ENCODE data around the gene DOK5. TPM values are rescaled to one million over a fixed set of nuclear protein-coding genes. Genes with fewer than 3 reads are reported as not detected.

The DOK5 gene
- total and polyA plus RNA-seq, 2 experiments from 2014 or later: 5.0 to 6.9 TPM

DNA sequence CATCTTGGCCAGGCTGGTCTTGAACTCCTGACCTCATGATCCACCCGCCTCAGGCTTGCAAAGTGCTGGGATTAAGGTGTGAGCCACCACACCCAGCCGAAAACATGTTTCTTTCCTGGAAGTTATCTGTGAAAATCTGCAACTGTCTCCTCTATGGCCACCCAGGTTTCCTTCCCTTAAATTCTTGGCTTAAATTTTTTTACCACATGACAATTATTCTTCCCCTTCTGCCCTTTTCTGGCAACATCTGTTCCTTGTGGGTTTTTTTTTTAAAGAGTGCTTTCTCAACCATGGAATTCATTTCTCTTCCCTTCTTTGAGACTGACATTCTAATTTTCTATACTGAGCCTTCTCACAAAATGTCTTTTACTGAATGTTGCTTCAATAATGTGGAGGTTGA, 59.6 kb downstream of the DOK5 start:
- Histone ChIP-seq H3K4me2 (no peak overlapping the region), H3K27ac (ENCODE audit: low read depth) (no peak overlapping the region), H3K4me1 (ENCODE audit: insufficient read depth) (0 out of 2 replicates have a peak, but pooled peaks cover 4% of the 10 kb centered on the region), H3K9me2 (ENCODE audit: insufficient read depth) (no peaks in the 10 kb centered on the region), H4K20me1 (replicated peaks; ENCODE audit: insufficient read depth) (no peaks in the 10 kb centered on the region), H3F3A (replicated peaks; ENCODE audit: low read depth) (no peaks in the 10 kb centered on the region), H3K79me2 (replicated peaks; ENCODE audit: insufficient read depth) (no peaks in the 10 kb centered on the region), H2AFZ (no peak overlapping the region), H3K4me3 (no peak overlapping the region), H3K27me3 (ENCODE audit: insufficient read depth) (no peaks in the 10 kb centered on the region), H3K36me3 (ENCODE audit: insufficient read depth) (no peaks in the 10 kb centered on the region)
- Mint-ChIP-seq H3K36me3 (ENCODE audit: low read depth) (peaks cover 17% of the 10 kb centered on the region), H3K4me1 (no peaks in the 10 kb centered on the region), H3K9me3 (peaks cover 22% of the 10 kb centered on the region), H3K27me3 (ENCODE audit: insufficient read depth, low read depth, poor library complexity) (peaks cover 1% of the 10 kb centered on the region), H3K4me3 (no peak overlapping the region), H3K27ac (no peak overlapping the region)
- no peak for DNase-seq (ENCODE audit: low spot score)
- ATAC-seq: no peak
- TF ChIP-seq CREB1 (CRISPR knock-in tag; IDR thresholded peaks at IDR 0.05; ENCODE audit: low read depth) (no peak), EZH2phosphoT487 (IDR thresholded peaks at IDR 0.05; ENCODE audit: unreplicated experiment) (no peak), POLR2AphosphoS5 (IDR thresholded peaks at IDR 0.05; ENCODE audit: low read depth) (no peak), JUNB (IDR thresholded peaks at IDR 0.05; ENCODE audit: unreplicated experiment) (no peak), EZH2 (IDR thresholded peaks at IDR 0.05; ENCODE audit: low read depth, unreplicated experiment) (no peak), NANOG (IDR thresholded peaks at IDR 0.05; ENCODE audit: borderline replicate concordance) (no peak), STAT1 (IDR thresholded peaks at IDR 0.05; ENCODE audit: unreplicated experiment) (no peak), ZNF114 (CRISPR knock-in tag; IDR thresholded peaks at IDR 0.05) (no peak)
- TF ChIP-seq, protein P1, sequence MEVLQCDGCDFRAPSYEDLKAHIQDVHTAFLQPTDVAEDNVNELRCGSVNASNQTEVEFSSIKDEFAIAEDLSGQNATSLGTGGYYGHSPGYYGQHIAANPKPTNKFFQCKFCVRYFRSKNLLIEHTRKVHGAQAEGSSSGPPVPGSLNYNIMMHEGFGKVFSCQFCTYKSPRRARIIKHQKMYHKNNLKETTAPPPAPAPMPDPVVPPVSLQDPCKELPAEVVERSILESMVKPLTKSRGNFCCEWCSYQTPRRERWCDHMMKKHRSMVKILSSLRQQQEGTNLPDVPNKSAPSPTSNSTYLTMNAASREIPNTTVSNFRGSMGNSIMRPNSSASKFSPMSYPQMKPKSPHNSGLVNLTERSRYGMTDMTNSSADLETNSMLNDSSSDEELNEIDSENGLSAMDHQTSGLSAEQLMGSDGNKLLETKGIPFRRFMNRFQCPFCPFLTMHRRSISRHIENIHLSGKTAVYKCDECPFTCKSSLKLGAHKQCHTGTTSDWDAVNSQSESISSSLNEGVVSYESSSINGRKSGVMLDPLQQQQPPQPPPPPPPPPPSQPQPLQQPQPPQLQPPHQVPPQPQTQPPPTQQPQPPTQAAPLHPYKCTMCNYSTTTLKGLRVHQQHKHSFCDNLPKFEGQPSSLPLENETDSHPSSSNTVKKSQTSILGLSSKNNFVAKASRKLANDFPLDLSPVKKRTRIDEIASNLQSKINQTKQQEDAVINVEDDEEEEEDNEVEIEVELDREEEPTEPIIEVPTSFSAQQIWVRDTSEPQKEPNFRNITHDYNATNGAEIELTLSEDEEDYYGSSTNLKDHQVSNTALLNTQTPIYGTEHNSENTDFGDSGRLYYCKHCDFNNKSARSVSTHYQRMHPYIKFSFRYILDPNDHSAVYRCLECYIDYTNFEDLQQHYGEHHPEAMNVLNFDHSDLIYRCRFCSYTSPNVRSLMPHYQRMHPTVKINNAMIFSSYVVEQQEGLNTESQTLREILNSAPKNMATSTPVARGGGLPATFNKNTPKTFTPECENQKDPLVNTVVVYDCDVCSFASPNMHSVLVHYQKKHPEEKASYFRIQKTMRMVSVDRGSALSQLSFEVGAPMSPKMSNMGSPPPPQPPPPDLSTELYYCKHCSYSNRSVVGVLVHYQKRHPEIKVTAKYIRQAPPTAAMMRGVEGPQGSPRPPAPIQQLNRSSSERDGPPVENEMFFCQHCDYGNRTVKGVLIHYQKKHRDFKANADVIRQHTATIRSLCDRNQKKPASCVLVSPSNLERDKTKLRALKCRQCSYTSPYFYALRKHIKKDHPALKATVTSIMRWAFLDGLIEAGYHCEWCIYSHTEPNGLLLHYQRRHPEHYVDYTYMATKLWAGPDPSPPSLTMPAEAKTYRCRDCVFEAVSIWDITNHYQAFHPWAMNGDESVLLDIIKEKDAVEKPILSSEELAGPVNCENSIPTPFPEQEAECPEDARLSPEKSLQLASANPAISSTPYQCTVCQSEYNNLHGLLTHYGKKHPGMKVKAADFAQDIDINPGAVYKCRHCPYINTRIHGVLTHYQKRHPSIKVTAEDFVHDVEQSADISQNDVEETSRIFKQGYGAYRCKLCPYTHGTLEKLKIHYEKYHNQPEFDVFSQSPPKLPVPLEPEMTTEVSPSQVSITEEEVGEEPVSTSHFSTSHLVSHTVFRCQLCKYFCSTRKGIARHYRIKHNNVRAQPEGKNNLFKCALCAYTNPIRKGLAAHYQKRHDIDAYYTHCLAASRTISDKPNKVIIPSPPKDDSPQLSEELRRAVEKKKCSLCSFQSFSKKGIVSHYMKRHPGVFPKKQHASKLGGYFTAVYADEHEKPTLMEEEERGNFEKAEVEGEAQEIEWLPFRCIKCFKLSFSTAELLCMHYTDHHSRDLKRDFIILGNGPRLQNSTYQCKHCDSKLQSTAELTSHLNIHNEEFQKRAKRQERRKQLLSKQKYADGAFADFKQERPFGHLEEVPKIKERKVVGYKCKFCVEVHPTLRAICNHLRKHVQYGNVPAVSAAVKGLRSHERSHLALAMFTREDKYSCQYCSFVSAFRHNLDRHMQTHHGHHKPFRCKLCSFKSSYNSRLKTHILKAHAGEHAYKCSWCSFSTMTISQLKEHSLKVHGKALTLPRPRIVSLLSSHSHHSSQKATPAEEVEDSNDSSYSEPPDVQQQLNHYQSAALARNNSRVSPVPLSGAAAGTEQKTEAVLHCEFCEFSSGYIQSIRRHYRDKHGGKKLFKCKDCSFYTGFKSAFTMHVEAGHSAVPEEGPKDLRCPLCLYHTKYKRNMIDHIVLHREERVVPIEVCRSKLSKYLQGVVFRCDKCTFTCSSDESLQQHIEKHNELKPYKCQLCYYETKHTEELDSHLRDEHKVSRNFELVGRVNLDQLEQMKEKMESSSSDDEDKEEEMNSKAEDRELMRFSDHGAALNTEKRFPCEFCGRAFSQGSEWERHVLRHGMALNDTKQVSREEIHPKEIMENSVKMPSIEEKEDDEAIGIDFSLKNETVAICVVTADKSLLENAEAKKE (CRISPR knock-in tag; IDR thresholded peaks at IDR 0.05): no peak
- TF ChIP-seq, protein P2, sequence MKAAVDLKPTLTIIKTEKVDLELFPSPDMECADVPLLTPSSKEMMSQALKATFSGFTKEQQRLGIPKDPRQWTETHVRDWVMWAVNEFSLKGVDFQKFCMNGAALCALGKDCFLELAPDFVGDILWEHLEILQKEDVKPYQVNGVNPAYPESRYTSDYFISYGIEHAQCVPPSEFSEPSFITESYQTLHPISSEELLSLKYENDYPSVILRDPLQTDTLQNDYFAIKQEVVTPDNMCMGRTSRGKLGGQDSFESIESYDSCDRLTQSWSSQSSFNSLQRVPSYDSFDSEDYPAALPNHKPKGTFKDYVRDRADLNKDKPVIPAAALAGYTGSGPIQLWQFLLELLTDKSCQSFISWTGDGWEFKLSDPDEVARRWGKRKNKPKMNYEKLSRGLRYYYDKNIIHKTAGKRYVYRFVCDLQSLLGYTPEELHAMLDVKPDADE (IDR thresholded peaks at IDR 0.05): no peak
- TF ChIP-seq, protein P3, sequence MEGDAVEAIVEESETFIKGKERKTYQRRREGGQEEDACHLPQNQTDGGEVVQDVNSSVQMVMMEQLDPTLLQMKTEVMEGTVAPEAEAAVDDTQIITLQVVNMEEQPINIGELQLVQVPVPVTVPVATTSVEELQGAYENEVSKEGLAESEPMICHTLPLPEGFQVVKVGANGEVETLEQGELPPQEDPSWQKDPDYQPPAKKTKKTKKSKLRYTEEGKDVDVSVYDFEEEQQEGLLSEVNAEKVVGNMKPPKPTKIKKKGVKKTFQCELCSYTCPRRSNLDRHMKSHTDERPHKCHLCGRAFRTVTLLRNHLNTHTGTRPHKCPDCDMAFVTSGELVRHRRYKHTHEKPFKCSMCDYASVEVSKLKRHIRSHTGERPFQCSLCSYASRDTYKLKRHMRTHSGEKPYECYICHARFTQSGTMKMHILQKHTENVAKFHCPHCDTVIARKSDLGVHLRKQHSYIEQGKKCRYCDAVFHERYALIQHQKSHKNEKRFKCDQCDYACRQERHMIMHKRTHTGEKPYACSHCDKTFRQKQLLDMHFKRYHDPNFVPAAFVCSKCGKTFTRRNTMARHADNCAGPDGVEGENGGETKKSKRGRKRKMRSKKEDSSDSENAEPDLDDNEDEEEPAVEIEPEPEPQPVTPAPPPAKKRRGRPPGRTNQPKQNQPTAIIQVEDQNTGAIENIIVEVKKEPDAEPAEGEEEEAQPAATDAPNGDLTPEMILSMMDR (conservative IDR thresholded peaks at IDR 0.05; ENCODE audit: low read depth in 2 of 2): no peak

All from GM23338 (cell line).